Stimulated activated CD8-positive, alpha-beta memory T cell treated with anti-CD3 and anti-CD28 coated beads, Interleukin-4, amount 100 ng/mL, for 48 hours (primary cell): Measurements from ENCODE around the gene CFAP299.

Experiments
- DNase-seq: peaks from one replicate; pipeline ENCODE4 v3.0.0-alpha.2; 2020

Gene CFAP299

GRCh38 chr4:80532674-80533333 lies 197.3 kb downstream of the CFAP299 start:
- no peak for DNase-seq

GRCh38 chr4:80535551-80535950 lies 200.0 kb downstream of the CFAP299 start:
- DNase-seq: no peak

- no peak for DNase-seq
Measured at GRCh38 chr4:80538276-80538926, 202.9 kb downstream of the CFAP299 start.

GRCh38 chr4:80539190-80539589 lies 203.7 kb downstream of the CFAP299 start:
- DNase-seq: no peak

- no peak for DNase-seq
Measured at GRCh38 chr4:80540349-80540748, 204.8 kb downstream of the CFAP299 start.

GRCh38 chr4:80540785-80541469 lies 205.4 kb downstream of the CFAP299 start:
- no peak for DNase-seq

GRCh38 chr4:80542747-80543146 lies 207.2 kb downstream of the CFAP299 start:
- no peak for DNase-seq

- DNase-seq: no peak
Measured at GRCh38 chr4:80560337-80560736, 224.8 kb downstream of the CFAP299 start.

GRCh38 chr4:80566203-80566872 lies 230.8 kb downstream of the CFAP299 start:
- DNase-seq: no peak

GRCh38 chr4:80568891-80569290 lies 233.4 kb downstream of the CFAP299 start:
- no peak for DNase-seq

GRCh38 chr4:80576796-80577195 lies 241.3 kb downstream of the CFAP299 start:
- no peak for DNase-seq

GRCh38 chr4:80578001-80578400 lies 242.5 kb downstream of the CFAP299 start:
- no peak for DNase-seq

GRCh38 chr4:80585542-80585941 lies 250.0 kb downstream of the CFAP299 start:
- no peak for DNase-seq

GRCh38 chr4:80586716-80587115 lies 251.2 kb downstream of the CFAP299 start:
- no peak for DNase-seq

- no peak for DNase-seq
Measured at GRCh38 chr4:80587871-80588385, 252.4 kb downstream of the CFAP299 start.

GRCh38 chr4:80592950-80593349 lies 257.4 kb downstream of the CFAP299 start:
- DNase-seq: no peak

- no peak for DNase-seq
Measured at GRCh38 chr4:80594701-80595100, 259.2 kb downstream of the CFAP299 start.

- DNase-seq: no peak
Measured at GRCh38 chr4:80608281-80608980, 272.9 kb downstream of the CFAP299 start.

- DNase-seq: no peak
Measured at GRCh38 chr4:80610199-80610598, 274.7 kb downstream of the CFAP299 start.

GRCh38 chr4:80610845-80611677 lies 275.5 kb downstream of the CFAP299 start:
- no peak for DNase-seq

GRCh38 chr4:80611678-80611979 lies 276.1 kb downstream of the CFAP299 start:
- DNase-seq: no peak

- DNase-seq: no peak
Measured at GRCh38 chr4:80613470-80613869, 277.9 kb downstream of the CFAP299 start.
